Bronchial epithelial cell (primary cell): ENCODE measurements around the gene DSG2. TPM values are rescaled to one million over a fixed set of nuclear protein-coding genes. Genes with fewer than 3 reads are reported as not detected.

Experiments
- DNase-seq: peaks from one replicate; pipeline ENCODE4 v3.0.0-alpha.2; 2010; ENCODE audit warnings: low read depth
- FAIRE-seq: peaks from 2 replicates; lab custom pipeline; 2011; peaks lifted over from hg19 to GRCh38; lab: Jason Lieb, UNC
- H3K27me3 ChIP-seq: 2 replicates; pipeline ENCODE4 v1.5.1; 2011; ENCODE audit warnings: low read length; ENCODE audit not compliant: control insufficient read depth, insufficient read depth
- H3K36me3 ChIP-seq: 2 replicates; pipeline ENCODE4 v1.5.1; 2011; ENCODE audit warnings: low read length; ENCODE audit not compliant: control insufficient read depth, insufficient read depth
- H3K4me3 ChIP-seq: 2 replicates; pipeline ENCODE4 v1.5.1; 2011; ENCODE audit warnings: mild to moderate bottlenecking, low read depth, low read length, control low read depth
- CTCF ChIP-seq: IDR thresholded peaks from 2 replicates; pipeline ENCODE4 v1.5.1; 2011; ENCODE audit warnings: mild to moderate bottlenecking, moderate library complexity, low read length, control low read depth, inconsistent platforms; ENCODE audit not compliant: insufficient read depth, severe bottlenecking
- total RNA-seq: library from RNA; depleted of rRNA; stranded (reverse); fragments of >200 nt; gene quantifications from 2 replicates; pipeline ENCODE4 v1.2.1, GENCODE V29; 2014

The DSG2 gene
- total RNA-seq, 1 donor from 2014 or later = 110 TPM

DNA sequence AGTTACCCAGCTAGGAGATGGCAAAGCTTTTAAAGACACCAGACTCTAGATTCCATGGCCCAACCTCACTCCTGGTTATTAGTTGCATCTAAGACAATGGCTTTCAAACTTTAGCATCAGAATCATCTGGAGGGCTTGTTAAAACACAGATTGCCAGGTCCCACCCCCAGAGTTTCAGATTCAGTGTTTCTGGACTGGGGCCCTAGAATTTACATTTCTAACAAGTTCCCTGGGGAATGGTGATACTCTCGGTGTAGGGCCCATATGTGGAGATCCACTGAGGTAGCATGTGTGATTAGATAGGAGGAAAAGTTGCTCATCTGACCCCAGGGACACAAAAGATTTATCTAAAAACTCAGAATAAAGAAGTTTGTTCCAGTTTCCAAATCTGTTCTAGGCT, 79.2 kb downstream of the DSG2 start:
- no peak for FAIRE-seq
- TF ChIP-seq CTCF = no peak

GRCh38 chr18:31578126-31578525, 80.1 kb downstream of the DSG2 start:
- H3K36me3 ChIP-seq = no peaks in the 10 kb centered on the region
- TF ChIP-seq CTCF = no peak
- H3K4me3 ChIP-seq = no peak overlapping the region
- DNase-seq (no peak), FAIRE-seq (no peak)
- no peaks in the 10 kb centered on the region for H3K27me3 ChIP-seq

More for the DNA sequence above, 79.2 kb downstream of the DSG2 start:
- Histone ChIP-seq H3K4me3 (no peak overlapping the region), H3K36me3 (no peaks in the 10 kb centered on the region), H3K27me3 (no peaks in the 10 kb centered on the region)
- no peak for DNase-seq

DNA sequence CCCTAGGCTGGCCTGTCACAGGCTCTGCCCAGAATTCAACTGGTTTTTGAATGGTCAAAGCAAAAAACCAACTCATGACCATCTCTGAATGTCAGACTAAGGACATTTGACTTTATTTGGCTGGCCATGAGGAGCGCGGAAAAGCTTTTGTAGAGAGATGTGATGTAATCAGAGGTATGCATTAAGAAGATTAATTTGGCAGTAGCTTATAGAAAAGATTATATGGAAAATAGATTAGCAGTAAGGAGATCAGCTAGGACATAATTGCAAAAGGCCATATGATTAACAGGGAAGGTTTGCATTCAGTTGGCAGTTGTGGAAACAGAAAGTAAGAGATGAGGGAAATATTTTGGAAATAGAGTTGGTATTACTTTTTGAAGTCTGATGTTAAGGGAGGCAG, 81.4 kb downstream of the DSG2 start:
- no peak for TF ChIP-seq CTCF
- H3K4me3 ChIP-seq = no peak overlapping the region
- DNase-seq = no peak
- H3K27me3 ChIP-seq = no peaks in the 10 kb centered on the region
- no peak for FAIRE-seq
- H3K36me3 ChIP-seq = no peaks in the 10 kb centered on the region

GRCh38 chr18:31581498-31582197, 83.7 kb downstream of the DSG2 start:
- peak; percentile 10 for DNase-seq
- no peak for FAIRE-seq

GRCh38 chr18:31583185-31583854, 85.3 kb downstream of the DSG2 start:
- no peak for TF ChIP-seq CTCF
- no peak overlapping the region for H3K4me3 ChIP-seq
- no peaks in the 10 kb centered on the region for H3K36me3 ChIP-seq
- DNase-seq (no peak), FAIRE-seq (no peak)
- no peaks in the 10 kb centered on the region for H3K27me3 ChIP-seq

More at GRCh38 chr18:31581498-31582197, 83.7 kb downstream of the DSG2 start:
- Histone ChIP-seq H3K27me3 (no peaks in the 10 kb centered on the region), H3K36me3 (no peaks in the 10 kb centered on the region), H3K4me3 (no peak overlapping the region)
- no peak for TF ChIP-seq CTCF
